Astrocyte (in vitro differentiated cells and primary cell): ENCODE measurements around the gene METRNL. TPM values are rescaled to one million over a fixed set of nuclear protein-coding genes. Genes with fewer than 3 reads are reported as not detected.

Source experiments
- DNase-seq: peaks from one replicate; pipeline ENCODE4 v3.0.0-alpha.2; 2010; ENCODE audit warnings: low read depth
- FAIRE-seq: peaks from 2 replicates; lab custom pipeline; 2011; peaks lifted over from hg19 to GRCh38; lab: Jason Lieb, UNC
- H2AFZ ChIP-seq: 2 replicates; pipeline ENCODE4 v1.6.0; 2012; ENCODE audit warnings: low read depth, low read length, inconsistent platforms
- H3K27ac ChIP-seq: 2 replicates; pipeline ENCODE4 v1.5.1; 2011; ENCODE audit warnings: low read depth, low read length, inconsistent platforms
- H3K27me3 ChIP-seq: 2 replicates; pipeline ENCODE4 v1.6.0; 2011; ENCODE audit warnings: low read length, inconsistent platforms; ENCODE audit not compliant: insufficient read depth
- H3K36me3 ChIP-seq: 2 replicates; pipeline ENCODE4 v1.5.1; 2011; ENCODE audit warnings: low read length, inconsistent platforms; ENCODE audit not compliant: insufficient read depth
- H3K4me1 ChIP-seq: 2 replicates; pipeline ENCODE4 v1.5.1; 2011; ENCODE audit warnings: low read length, inconsistent platforms; ENCODE audit not compliant: insufficient read depth
- H3K4me2 ChIP-seq: 2 replicates; pipeline ENCODE4 v1.6.0; 2012; ENCODE audit warnings: low read length, inconsistent platforms
- H3K4me3 ChIP-seq: 2 replicates; pipeline ENCODE4 v1.5.1; 2011; ENCODE audit warnings: low read depth, mild to moderate bottlenecking, low read length, inconsistent platforms; ENCODE audit not compliant: insufficient read depth
- H3K79me2 ChIP-seq: 2 replicates; pipeline ENCODE4 v1.6.0; 2012; ENCODE audit warnings: mild to moderate bottlenecking, low read length, inconsistent platforms; ENCODE audit not compliant: insufficient read depth
- H3K9ac ChIP-seq: 2 replicates; pipeline ENCODE4 v1.6.0; 2012; ENCODE audit warnings: mild to moderate bottlenecking, low read length, inconsistent platforms
- H3K9me3 ChIP-seq: 2 replicates; pipeline ENCODE4 v1.5.1; 2012; ENCODE audit warnings: low read depth, mild to moderate bottlenecking, low read length, inconsistent platforms; ENCODE audit not compliant: insufficient read depth
- H4K20me1 ChIP-seq: 2 replicates; pipeline ENCODE4 v1.6.0; 2012; ENCODE audit warnings: low read length, inconsistent platforms; ENCODE audit not compliant: insufficient read depth
- H3K27ac Mint-ChIP-seq: one replicate; pipeline ENCODE4 v1.8.0; 2021; ENCODE audit warnings: mild to moderate bottlenecking, mixed read lengths; ENCODE audit not compliant: unreplicated experiment
- H3K27me3 Mint-ChIP-seq: one replicate; pipeline ENCODE4 v1.8.0; 2021; ENCODE audit warnings: low read depth, mixed read lengths; ENCODE audit not compliant: unreplicated experiment
- H3K36me3 Mint-ChIP-seq: one replicate; pipeline ENCODE4 v1.8.0; 2021; ENCODE audit warnings: low read depth, mixed read lengths; ENCODE audit not compliant: unreplicated experiment
- H3K4me1 Mint-ChIP-seq: one replicate; pipeline ENCODE4 v1.8.0; 2021; ENCODE audit warnings: low read depth, mixed read lengths; ENCODE audit not compliant: unreplicated experiment
- H3K4me3 Mint-ChIP-seq: one replicate; pipeline ENCODE4 v1.8.0; 2021; ENCODE audit warnings: mild to moderate bottlenecking, moderate library complexity, mixed read lengths; ENCODE audit not compliant: unreplicated experiment
- H3K9me3 Mint-ChIP-seq: one replicate; pipeline ENCODE4 v1.8.0; 2021; ENCODE audit warnings: mild to moderate bottlenecking, mixed read lengths; ENCODE audit not compliant: unreplicated experiment
- EZH2 ChIP-seq: IDR thresholded peaks from 2 replicates; pipeline ENCODE4 v1.6.1; 2012; ENCODE audit warnings: mild to moderate bottlenecking, low read length, inconsistent platforms; ENCODE audit not compliant: insufficient read depth
- total RNA-seq: library from RNA; stranded (reverse); gene quantifications from 2 replicates; pipeline ENCODE4 v1.2.1, GENCODE V29; 2021
- TF ChIP-seq, protein P1 (sequence below): IDR thresholded peaks from 2 replicates; pipeline ENCODE4 v1.5.1; 2011; ENCODE audit warnings: low read depth, mild to moderate bottlenecking, inconsistent platforms, low read length, moderate library complexity; ENCODE audit not compliant: insufficient read depth

The METRNL gene
- total RNA-seq, 1 donor from 2014 or later: 36.7 TPM

DNA sequence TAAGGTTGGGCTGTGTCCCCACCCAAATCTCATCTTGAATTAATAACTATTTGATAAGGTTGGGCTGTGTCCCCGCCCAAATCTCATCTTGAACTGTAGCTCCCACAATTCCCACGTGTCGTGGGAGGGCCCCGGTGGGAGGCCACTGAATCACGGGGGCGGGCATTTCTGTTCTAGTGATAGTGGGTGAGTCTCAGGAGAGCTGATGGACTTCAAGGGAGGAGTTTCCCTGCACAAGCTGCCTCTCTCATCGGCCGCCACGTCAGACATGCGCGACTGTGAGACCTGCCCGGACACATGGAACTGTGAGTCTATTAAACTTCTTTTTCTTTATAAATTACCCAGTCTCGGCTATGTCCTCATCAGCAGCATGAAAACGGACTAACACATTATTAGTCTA lies 44.9 kb upstream of the METRNL start:
- Histone ChIP-seq H3K27ac (no peak overlapping the region), H3K4me3 (no peak overlapping the region), H4K20me1 (no peaks in the 10 kb centered on the region), H2AFZ (no peak overlapping the region), H3K79me2 (peaks cover under 1% of the 10 kb centered on the region), H3K4me2 (no peak overlapping the region), H3K36me3 (no peaks in the 10 kb centered on the region), H3K9ac (no peak overlapping the region), H3K4me1 (no peaks in the 10 kb centered on the region), H3K9me3 (no peaks in the 10 kb centered on the region), H3K27me3 (no peaks in the 10 kb centered on the region)
- FAIRE-seq (no peak), DNase-seq (no peak)
- Mint-ChIP-seq H3K36me3 (peaks cover 28% of the 10 kb centered on the region), H3K4me1 (no peaks in the 10 kb centered on the region), H3K27ac (no peak overlapping the region), H3K4me3 (no peak overlapping the region), H3K27me3 (peaks cover 1% of the 10 kb centered on the region), H3K9me3 (peaks cover 3% of the 10 kb centered on the region)
- TF ChIP-seq EZH2: no peak
- TF ChIP-seq, protein P1, sequence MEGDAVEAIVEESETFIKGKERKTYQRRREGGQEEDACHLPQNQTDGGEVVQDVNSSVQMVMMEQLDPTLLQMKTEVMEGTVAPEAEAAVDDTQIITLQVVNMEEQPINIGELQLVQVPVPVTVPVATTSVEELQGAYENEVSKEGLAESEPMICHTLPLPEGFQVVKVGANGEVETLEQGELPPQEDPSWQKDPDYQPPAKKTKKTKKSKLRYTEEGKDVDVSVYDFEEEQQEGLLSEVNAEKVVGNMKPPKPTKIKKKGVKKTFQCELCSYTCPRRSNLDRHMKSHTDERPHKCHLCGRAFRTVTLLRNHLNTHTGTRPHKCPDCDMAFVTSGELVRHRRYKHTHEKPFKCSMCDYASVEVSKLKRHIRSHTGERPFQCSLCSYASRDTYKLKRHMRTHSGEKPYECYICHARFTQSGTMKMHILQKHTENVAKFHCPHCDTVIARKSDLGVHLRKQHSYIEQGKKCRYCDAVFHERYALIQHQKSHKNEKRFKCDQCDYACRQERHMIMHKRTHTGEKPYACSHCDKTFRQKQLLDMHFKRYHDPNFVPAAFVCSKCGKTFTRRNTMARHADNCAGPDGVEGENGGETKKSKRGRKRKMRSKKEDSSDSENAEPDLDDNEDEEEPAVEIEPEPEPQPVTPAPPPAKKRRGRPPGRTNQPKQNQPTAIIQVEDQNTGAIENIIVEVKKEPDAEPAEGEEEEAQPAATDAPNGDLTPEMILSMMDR: no peak

DNA sequence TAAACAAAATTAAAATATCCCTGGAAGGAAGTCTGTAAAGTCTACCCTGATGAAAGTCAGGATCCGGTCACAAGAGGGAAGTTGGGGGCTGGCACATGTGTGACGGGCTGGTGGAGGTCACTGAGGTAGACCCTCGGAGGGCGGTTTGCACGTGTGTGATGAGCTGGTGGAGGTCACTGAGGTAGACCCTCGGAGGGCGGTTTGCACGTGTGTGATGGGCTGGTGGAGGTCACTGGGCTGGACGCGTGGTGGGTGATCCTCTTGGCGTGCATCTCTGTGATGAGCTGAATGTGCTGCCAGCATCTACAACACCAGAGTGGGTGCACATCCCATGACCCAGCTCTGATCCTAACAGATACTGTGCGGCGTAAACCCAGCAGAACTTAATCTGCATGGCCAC lies 43.7 kb upstream of the METRNL start:
- no peak for DNase-seq
- Histone ChIP-seq H3K27me3 (no peaks in the 10 kb centered on the region), H3K4me1 (no peaks in the 10 kb centered on the region), H2AFZ (no peak overlapping the region), H3K36me3 (no peaks in the 10 kb centered on the region), H3K27ac (no peak overlapping the region), H3K9me3 (peaks cover 4% of the 10 kb centered on the region), H3K9ac (no peak overlapping the region), H4K20me1 (no peaks in the 10 kb centered on the region), H3K4me2 (no peak overlapping the region), H3K79me2 (peaks cover 6% of the 10 kb centered on the region), H3K4me3 (no peak overlapping the region)
- no peak for FAIRE-seq
- Mint-ChIP-seq H3K4me1 (no peaks in the 10 kb centered on the region), H3K27me3 (peaks cover 1% of the 10 kb centered on the region), H3K27ac (no peak overlapping the region), H3K9me3 (peaks cover 5% of the 10 kb centered on the region), H3K36me3 (peaks cover 26% of the 10 kb centered on the region), H3K4me3 (no peak overlapping the region)
- TF ChIP-seq, protein P1: no peak
- no peak for TF ChIP-seq EZH2

DNA sequence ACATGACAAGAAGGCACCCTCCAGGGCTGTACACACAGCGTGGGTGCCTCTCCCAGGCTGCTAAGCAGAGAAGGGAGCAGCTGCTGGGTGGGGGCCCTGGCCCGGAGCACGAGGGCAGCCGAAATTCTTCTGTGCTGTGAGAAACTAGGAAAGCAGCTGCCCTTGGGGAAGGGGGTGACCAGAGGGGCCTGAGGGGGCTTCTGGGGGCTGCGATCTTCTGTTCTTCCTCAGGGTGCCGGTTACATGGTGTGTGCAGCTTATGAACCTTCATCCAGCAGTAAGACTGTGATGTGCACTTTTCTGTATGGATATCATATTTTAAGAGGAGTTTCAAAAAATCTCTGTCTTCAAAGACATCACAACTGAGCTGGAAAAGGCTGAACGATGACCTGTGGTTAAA lies 43.2 kb upstream of the METRNL start:
- Histone ChIP-seq H3K27ac (no peak overlapping the region), H4K20me1 (no peaks in the 10 kb centered on the region), H3K4me1 (no peaks in the 10 kb centered on the region), H3K4me2 (no peak overlapping the region), H3K79me2 (peaks cover 6% of the 10 kb centered on the region), H3K4me3 (no peak overlapping the region), H3K36me3 (no peaks in the 10 kb centered on the region), H2AFZ (no peak overlapping the region), H3K27me3 (no peaks in the 10 kb centered on the region), H3K9me3 (peaks cover 4% of the 10 kb centered on the region), H3K9ac (no peak overlapping the region)
- Mint-ChIP-seq H3K4me1 (no peaks in the 10 kb centered on the region), H3K36me3 (peaks cover 27% of the 10 kb centered on the region), H3K4me3 (no peak overlapping the region), H3K27me3 (peaks cover 1% of the 10 kb centered on the region), H3K27ac (no peak overlapping the region), H3K9me3 (peaks cover 7% of the 10 kb centered on the region)
- TF ChIP-seq, protein P1: no peak
- FAIRE-seq: no peak
- no peak for DNase-seq
